ENCODE data around the gene COX6B1.
"Not testable (repeated sequence)": the region's sequence is repeated elsewhere in the genome, so short reads cannot be mapped to it uniquely, and the experiment has no call there.

Gene COX6B1

DNA sequence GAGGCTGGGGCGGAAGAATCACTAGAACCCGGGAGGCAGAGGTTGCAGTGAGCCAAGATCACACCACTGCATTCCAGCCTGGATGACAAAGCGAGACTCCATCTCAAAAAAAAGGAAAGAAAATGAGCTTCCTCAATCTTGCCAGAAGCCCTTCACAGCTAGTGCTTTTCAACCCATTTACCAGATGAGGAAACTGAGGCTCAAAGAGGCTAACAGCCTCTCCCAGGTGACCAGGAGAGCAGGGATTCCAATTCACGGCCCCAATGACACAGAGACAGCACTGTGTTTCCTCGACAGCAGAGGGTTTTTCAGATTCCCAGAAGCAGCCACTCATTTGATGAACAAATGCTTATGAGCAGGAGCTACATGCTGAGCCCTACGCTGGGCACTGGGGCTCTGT, 21.4 kb downstream of the COX6B1 start:
- DNase-seq: no peak

GRCh38 chr19:35669974-35670373, 21.9 kb downstream of the COX6B1 start:
- no peak for DNase-seq

- no peak for DNase-seq
Measured at GRCh38 chr19:35670686-35671085, 22.6 kb downstream of the COX6B1 start.

DNA sequence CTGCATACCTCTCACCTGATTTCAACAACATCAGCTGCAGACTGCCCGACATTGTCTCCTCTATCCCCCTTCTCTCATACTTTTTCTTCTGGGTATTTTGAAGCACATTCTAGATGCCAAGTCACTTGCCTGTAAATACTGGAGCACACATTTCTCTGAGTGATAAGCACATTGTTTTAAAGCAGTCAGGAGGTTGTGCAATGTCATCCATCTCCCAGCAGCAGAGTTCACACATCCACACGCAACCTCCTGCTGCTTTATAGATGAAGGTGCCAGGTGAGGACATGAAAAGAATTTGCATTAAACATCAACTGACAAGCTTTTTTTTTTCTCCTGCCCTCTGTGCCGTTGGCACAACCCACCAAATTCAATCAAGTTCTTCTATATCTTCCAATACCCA, 23.7 kb downstream of the COX6B1 start:
- peak; percentile 20 for DNase-seq

DNA sequence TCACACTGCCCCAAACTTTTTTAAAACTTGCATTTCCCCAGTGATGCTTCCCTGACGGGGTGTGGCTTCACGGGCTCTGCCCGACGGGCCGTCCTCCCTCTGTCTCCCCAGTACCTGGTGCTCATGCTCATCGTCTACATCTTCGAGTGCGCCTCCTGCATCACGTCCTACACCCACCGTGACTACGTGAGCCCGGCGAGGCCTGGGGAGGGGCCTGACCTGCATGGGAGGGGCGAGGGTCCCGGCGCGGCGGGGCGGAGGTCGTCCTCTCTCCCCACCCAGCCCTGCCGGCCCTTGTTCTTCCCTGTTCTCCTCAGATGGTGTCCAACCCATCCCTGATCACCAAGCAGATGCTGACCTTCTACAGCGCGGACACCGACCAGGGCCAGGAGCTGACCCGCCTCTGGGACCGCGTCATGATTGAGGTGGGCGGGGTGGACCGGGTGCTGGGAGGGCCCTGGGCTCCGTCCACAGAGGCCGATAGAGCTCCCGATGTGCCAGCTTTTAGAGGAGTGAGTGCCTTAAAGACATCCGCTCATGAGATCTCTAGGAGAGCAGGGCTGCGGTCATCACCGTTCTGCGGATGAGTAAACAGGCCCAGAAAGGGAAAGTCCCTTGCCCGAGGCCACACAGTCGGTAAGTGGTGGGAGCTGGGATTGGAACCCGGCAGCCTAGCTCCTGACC, 25.1 kb downstream of the COX6B1 start:
- no peak for DNase-seq

DNA sequence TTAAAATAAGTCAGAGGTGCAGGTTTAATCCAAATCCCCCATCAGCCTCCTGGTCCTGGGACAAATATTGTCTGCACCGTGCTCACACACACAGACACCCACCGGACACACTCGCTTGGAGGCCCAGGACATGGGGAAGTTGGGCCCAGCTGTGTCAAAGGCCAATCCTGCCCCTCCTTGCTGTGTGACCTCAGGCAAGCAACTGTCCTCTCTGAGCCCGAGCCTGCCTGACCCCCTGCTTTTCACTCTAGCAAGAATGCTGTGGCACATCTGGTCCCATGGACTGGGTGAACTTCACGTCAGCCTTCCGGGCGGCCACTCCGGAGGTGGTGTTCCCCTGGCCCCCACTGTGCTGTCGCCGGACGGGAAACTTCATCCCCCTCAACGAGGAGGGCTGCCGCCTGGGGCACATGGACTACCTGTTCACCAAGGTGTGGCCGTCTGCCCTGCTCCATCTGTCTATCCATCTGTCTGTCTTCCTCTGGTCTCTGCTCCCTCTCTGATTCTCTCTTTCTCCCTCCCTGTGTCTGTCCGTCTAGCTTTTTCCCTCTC, 27.5 kb downstream of the COX6B1 start:
- DNase-seq: peak; percentile 47

DNA sequence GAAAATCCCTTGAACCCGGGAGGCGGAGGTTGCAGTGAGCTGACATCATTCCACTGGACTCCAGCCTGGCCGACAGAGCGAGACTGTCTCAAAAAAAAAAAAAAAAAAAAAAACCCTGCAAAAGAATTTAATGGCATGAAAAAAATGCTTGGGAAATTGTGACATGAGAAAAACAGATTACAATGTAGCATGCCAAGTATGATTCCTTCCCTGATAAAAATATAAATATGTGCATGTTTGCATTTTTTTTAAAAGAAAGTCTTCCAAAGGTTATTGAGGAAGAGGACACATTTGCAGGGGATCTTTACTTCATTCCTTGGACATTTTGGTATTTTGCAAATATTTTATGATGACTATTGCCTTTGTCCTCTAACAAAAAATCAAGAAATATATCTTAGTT, 41.7 kb downstream of the COX6B1 start:
- DNase-seq: no peak

GRCh38 chr19:35691106-35691505, 43.0 kb downstream of the COX6B1 start:
- DNase-seq: not testable (repeated sequence)

DNA sequence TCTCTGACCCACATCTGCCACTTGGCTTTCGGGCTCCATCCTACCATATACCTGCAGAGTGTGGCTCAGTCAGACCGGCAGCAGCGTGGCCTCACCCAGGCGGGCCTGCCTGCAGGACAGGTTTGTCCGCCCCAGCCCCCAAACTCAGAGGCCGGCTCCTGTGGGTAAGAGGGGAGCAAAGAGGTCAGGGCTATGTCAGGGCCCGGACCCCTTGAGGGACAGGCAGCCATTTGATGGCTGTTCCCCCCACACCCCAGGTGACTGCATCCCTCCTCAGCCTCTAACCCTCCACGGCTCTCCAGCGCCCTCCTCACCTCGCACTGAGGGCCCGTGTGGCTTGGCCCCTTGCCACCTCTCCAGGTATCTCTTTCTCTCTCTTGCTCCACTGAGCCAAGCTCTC, 43.9 kb downstream of the COX6B1 start:
- no peak for DNase-seq

DNA sequence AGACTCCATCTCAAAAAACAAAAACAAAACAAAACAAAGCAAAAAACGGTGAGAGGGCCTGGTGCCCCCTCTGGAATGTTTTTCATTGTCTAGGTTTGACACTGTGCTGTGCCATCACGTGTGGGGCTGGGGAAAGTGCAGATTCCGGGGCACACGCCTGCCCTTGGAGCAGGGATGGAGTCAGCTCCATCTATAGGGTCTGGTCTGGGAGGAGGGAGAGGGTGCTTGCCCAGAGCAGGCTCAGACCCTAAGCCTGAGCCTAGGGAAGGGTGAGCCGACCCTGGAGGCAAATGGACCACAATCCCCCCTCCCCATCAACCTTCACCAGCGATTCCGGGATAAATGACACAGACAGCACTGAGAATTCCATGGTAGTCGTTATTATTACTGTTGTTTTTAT, 45.3 kb downstream of the COX6B1 start:
- no peak for DNase-seq

DNA sequence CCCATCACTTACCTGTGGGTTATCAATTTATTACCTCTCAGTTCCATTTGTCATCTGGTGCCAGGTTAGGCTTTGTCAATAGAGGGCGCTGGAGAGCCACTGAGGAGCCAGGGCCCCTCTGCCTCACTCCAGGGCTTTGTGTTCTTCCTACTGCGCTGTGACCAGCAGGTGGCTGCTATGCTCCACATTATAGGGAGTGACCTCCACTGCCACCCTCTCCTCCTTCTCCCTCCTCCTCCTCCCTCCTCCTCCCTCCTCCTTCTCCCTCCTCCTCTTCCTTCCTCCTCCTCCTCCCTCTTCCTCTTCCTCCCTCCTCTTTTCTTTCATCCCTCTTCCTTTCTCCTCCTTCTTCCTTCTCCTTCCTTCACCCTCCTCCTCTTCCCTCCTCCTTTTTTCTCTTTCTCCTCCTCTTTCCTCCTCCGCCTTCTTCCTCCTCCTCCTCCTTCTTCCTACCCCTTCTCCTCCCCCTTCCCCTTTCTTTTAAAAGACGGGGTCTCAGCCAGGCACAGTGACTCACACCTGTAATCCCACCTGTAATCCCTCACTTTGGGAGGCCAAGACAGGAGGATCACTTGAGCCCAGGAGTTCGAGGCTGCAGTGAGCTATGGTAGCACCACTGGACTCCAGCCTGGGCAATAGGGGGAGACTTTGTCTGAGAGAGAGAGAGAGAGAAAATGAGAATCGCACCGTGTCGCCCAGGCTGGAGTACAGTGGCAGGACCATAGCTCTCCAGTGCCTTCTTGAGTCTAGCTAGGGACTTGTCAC, 45.9 kb downstream of the COX6B1 start:
- DNase-seq: peak; percentile 87

DNA sequence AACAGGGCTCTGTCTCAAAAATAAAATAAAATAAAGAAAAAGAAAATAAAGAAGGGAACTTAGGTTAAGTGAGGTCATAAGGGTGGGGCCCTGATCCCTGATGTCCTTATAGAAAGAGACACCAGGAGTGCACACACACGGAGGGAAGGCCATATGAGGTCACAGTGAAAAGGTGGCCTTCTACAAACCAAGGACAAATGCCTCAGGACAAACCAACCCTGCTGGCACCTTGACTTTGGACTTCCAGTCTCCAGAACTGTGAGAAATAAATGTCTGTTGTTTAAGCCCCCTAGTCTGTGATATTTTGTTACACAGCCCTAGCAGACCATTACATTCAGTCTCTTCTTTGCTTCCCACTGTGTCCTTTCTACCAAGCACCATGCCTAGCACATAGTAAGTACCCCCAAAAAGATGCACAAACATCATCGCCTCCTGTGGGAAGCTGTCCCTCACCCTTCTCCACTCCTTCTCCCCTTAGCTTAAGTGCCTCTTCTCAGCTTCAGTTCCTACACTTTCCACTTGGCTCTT, 47.8 kb downstream of the COX6B1 start:
- no peak for DNase-seq

DNA sequence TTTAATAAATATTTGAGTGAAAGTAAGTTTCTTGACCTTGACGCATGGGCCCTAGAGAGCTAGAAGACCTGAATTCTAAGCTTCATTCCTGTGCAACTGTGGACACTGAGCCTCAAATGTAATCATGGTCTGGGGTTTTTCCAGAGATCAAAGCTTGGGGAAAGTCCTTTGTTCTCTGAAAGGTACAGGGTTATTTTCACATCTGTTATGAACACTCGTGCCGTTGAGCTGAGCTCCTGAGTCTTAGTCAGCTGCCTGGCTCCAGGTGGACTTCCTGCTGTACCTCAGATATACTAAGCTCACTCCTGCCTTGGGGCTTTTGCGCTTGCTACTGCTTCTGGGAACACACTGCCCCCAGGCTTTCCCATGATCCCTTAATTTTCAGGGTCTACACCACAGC, 48.7 kb downstream of the COX6B1 start:
- DNase-seq: no peak

DNA sequence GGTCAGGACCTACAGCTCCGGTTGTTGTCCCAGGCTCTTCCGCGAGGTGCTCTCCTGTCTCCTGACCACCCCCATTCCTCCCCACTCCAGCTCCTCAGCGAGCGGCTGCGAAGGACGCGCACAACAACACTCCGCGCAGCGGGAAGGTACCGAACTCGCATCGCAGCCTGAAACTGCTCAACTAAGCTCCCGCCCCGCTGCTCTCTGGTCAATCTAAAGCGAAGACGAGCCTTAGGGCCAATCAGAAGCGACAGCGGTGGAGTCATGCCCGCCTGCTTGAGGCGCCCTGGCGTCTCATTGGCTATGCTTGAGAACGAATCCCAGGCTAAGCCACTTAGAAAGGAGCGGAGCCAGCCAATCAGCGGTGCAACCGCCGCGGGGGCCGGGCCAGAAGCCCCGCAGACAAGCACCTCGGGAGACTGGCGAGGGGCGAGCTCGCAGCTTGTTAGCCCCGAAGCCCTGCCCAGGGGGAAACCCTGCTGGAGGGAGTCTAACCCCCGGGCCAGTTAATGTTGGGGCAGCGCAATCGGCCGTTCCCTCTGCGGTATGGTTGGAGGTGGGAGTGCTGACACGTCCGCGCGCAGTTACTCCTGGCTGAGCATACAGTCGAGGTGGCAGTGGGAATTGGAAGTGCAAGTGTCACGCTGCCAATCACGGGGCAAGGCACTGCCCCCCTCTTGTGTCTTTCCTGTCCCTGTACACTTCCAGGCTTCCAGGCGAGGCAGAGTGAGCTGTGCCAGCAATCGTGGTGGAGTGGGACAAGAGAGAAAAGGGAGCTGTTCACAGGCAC, 54.3 kb downstream of the COX6B1 start:
- DNase-seq: peak; percentile 99

GRCh38 chr19:35703343-35703742, 55.2 kb downstream of the COX6B1 start:
- peak; percentile 17 for DNase-seq

GRCh38 chr19:35704218-35704617, 56.1 kb downstream of the COX6B1 start, which contains the start of gene ZBTB32:
Gene ZBTB32 (plus strand): TSS chr19:35704558. CDS start chr19:35714627, 10,069 bp downstream.
- DNase-seq: no peak
